Stimulated activated CD4-positive, alpha-beta T cell treated with anti-CD3 and anti-CD28 coated beads, Interleukin-2, amount 100 ng/mL, for 4 hours (primary cell): Measurements from ENCODE around the gene TSPOAP1.

ENCODE experiments used
- DNase-seq: peaks from one replicate; pipeline ENCODE4 v3.0.0-alpha.2; 2020; ENCODE audit warnings: low read depth

TSPOAP1 gene

GRCh38 chr17:58339755-58340404, 11.3 kb upstream of the TSPOAP1 start:
- DNase-seq, result no peak

GRCh38 chr17:58338841-58339754, 10.5 kb upstream of the TSPOAP1 start:
- DNase-seq, result no peak

GRCh38 chr17:58338454-58338840, 9.9 kb upstream of the TSPOAP1 start:
- no peak for DNase-seq

GRCh38 chr17:58337600-58338453, 9.2 kb upstream of the TSPOAP1 start:
- peak; percentile 94 for DNase-seq

- no peak for DNase-seq
Observed at GRCh38 chr17:58337210-58337599, 8.6 kb upstream of the TSPOAP1 start.

GRCh38 chr17:58336456-58337209, 8.0 kb upstream of the TSPOAP1 start:
- no peak for DNase-seq

- DNase-seq, result peak; percentile 53
Observed at GRCh38 chr17:58335779-58336455, 7.3 kb upstream of the TSPOAP1 start.

- DNase-seq, result no peak
Observed at GRCh38 chr17:58335061-58335731, 6.6 kb upstream of the TSPOAP1 start.

GRCh38 chr17:58334661-58335060, 6.1 kb upstream of the TSPOAP1 start:
- no peak for DNase-seq

GRCh38 chr17:58334256-58334655, 5.7 kb upstream of the TSPOAP1 start:
- DNase-seq, result no peak

GRCh38 chr17:58333736-58334207, 5.2 kb upstream of the TSPOAP1 start:
- no peak for DNase-seq

- peak; percentile 63 for DNase-seq
Observed at GRCh38 chr17:58332778-58333735, 4.5 kb upstream of the TSPOAP1 start.

- peak; percentile 92 for DNase-seq
Observed at GRCh38 chr17:58331815-58332777, 3.5 kb upstream of the TSPOAP1 start.

- peak; percentile 81 for DNase-seq
Observed at GRCh38 chr17:58330997-58331814, 2.6 kb upstream of the TSPOAP1 start.

- no peak for DNase-seq
Observed at GRCh38 chr17:58330538-58330996, 2.0 kb upstream of the TSPOAP1 start.

- DNase-seq, result peak; percentile 50
Observed at GRCh38 chr17:58329810-58330537, 1.4 kb upstream of the TSPOAP1 start.
